Left forelimb (tissue), 1 donor: Measurements from ENCODE around the gene NTM.

Experiments
- DNase-seq: peaks from one replicate; pipeline ENCODE4 v3.0.0-alpha.2; 2018; ENCODE audit warnings: low spot score

NTM gene

GRCh38 chr11:131734871-131735270 is 364.5 kb downstream of the NTM start:
- no peak for DNase-seq

GRCh38 chr11:131737357-131737756 is 366.9 kb downstream of the NTM start:
- DNase-seq: no peak

- DNase-seq: no peak
Measured at GRCh38 chr11:131739243-131739882, 368.9 kb downstream of the NTM start.

- DNase-seq: no peak
Measured at GRCh38 chr11:131744847-131745246, 374.4 kb downstream of the NTM start.

- no peak for DNase-seq
Measured at GRCh38 chr11:131745405-131745804, 375.0 kb downstream of the NTM start.

- no peak for DNase-seq
Measured at GRCh38 chr11:131746201-131746600, 375.8 kb downstream of the NTM start.

- DNase-seq: peak; percentile 78
Measured at GRCh38 chr11:131748151-131749050, 378.0 kb downstream of the NTM start.

GRCh38 chr11:131749101-131749500 is 378.7 kb downstream of the NTM start:
- DNase-seq: no peak

GRCh38 chr11:131750152-131750551 is 379.7 kb downstream of the NTM start:
- DNase-seq: no peak

GRCh38 chr11:131750692-131751091 is 380.3 kb downstream of the NTM start:
- no peak for DNase-seq

GRCh38 chr11:131754671-131755070 is 384.3 kb downstream of the NTM start:
- no peak for DNase-seq

- no peak for DNase-seq
Measured at GRCh38 chr11:131756479-131757110, 386.2 kb downstream of the NTM start.

GRCh38 chr11:131758726-131759125 is 388.3 kb downstream of the NTM start:
- no peak for DNase-seq

GRCh38 chr11:131759140-131759539 is 388.7 kb downstream of the NTM start:
- no peak for DNase-seq

GRCh38 chr11:131760091-131761061 is 390.0 kb downstream of the NTM start:
- DNase-seq: no peak

- no peak for DNase-seq
Measured at GRCh38 chr11:131762346-131763110, 392.1 kb downstream of the NTM start.

- no peak for DNase-seq
Measured at GRCh38 chr11:131763193-131763890, 392.9 kb downstream of the NTM start.

- no peak for DNase-seq
Measured at GRCh38 chr11:131764126-131764525, 393.7 kb downstream of the NTM start.

GRCh38 chr11:131764649-131765048 is 394.2 kb downstream of the NTM start:
- no peak for DNase-seq

- DNase-seq: no peak
Measured at GRCh38 chr11:131766637-131767036, 396.2 kb downstream of the NTM start.
